ENCODE data around the gene DERA. TPM values are rescaled to one million over a fixed set of nuclear protein-coding genes. Genes with fewer than 3 reads are reported as not detected.
"Not testable (repeated sequence)": the region's sequence is repeated elsewhere in the genome, so short reads cannot be mapped to it uniquely, and the experiment has no call there.

Gene DERA
- total RNA-seq, 1 donor from 2014 or later: 20.4 TPM

DNA sequence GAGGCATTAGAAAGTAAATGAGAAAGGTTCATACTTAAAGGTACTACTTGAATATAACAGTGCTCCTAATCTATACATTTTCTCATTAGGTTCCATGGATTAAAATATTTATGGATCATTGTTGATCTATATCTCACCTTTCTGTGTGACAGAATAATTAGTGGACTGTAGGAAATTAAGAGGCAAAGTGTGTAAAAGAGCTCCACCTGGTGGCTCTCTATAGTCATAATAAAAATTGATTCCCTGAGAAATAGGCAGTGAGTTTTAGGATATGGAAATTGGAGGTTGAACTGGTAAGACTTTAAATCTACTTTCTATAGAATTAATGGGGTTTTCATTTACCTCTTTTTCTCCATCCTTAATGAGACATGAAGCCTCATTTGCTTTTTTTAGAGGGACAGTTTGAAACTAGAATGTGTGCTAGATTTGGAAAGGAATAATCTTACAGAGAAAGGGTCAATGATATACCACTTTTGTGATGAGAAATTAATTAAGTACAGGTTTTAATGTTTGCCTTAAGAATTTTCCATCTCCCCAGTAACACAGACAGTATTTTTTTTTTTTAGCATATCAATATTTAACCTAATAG, 11.8 kb upstream of the DERA start:
- intact Hi-C loops (cut with micrococcal nuclease): loop anchor here (1.0 to 5.0 kb wide), 3 partner anchors 17 to 309 kb away; partner anchors contain the start of genes EPS8 and STRAP

DNA sequence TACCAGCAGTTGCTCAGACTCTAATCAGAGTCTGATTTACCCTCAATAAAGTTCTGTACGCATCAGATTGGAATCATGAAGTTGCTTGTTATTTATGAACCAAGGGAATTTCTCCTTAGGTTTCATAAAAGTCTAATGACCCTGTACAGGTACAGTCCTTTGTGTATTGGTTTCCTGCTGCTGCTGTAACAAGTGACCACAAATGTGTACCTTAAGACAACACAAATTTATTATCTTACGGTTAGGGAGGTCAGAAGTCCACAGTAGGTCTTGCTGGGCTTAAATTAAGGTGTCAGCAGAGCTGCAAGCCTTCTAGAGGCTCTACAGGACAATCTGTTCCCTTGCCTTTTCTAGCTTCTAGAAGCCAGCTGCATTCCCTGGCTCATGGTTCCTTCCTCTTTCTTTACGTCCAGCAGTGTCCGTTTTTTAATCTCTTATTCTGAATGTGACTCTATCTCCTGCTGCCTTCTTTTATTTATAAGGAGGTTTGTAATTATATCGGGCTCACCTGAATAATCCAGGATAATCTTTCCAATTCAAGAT, 6.7 kb upstream of the DERA start:
- intact Hi-C loops (cut with micrococcal nuclease): no loop called here

DNA sequence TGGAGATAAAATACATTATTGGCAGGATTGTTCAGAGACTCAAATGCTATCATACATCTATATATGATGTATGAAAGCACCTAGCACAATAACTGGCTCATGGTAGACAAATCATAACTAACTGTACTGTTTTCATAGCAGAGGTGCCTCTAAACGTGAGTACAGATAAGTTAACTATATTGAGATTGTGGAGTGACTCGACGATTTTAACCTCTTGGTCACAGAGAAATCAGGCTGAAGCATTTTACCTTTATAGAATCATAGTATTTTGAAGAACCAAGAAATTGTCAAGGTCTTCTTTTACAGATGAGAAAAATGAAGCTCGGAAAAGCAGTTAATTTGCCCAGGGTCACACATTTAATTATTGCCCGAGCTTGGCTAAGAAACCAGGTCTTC, 666 bp upstream of the DERA start:
- intact Hi-C loops (cut with micrococcal nuclease): no loop called here

DNA sequence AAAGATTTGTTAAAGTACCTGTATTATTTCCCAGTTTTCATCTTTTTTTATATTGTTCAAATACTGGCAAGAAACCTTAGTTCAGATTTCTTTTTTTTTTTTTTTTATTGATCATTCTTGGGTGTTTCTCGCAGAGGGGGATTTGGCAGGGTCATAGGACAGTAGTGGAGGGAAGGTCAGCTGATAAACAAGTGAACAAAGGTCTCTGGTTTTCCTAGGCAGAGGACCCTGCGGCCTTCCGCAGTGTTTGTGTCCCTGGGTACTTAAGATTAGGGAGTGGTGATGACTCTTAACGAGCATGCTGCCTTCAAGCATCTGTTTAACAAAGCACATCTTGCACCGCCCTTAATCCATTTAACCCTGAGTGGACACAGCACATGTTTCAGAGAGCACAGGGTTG, 799 bp downstream of the DERA start:
- intact Hi-C loops (cut with micrococcal nuclease): loop anchor here (1.0 kb wide), 1 partner anchor 30 kb away; the partner anchor contains the start of gene STRAP

- intact Hi-C loops (cut with micrococcal nuclease): not testable (repeated sequence)
These were observed 3.0 kb downstream of the DERA start for GRCh38 chr12:15914131-15914530.

DNA sequence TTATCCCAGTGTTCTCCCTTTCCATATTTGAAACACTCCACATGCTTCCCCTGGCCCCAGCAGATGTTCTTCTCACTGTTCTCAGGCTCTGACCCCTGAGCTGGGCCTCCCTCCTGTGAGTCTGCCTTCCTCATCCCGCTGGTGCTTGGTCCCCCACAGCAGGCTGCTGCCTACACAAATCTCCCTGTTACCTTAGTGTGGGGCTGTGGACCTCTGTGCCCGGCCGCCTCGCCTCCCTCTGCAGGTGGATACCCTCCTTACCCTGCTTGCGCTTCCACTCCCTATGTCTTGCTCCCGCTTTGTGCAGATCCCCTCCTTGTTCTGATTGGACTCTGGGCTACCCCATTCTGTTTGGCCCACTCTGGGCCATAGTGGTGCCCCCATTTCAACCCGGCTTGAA, 6.9 kb downstream of the DERA start:
- intact Hi-C loops (cut with micrococcal nuclease): no loop called here

- intact Hi-C loops (cut with micrococcal nuclease): no loop called here
These were observed 8.3 kb downstream of the DERA start for GRCh38 chr12:15919418-15919817.

GRCh38 chr12:15924956-15925355, 13.8 kb downstream of the DERA start:
- intact Hi-C loops (cut with micrococcal nuclease): no loop called here

GRCh38 chr12:15928346-15928745, 17.2 kb downstream of the DERA start:
- intact Hi-C loops (cut with micrococcal nuclease): no loop called here

- intact Hi-C loops (cut with micrococcal nuclease): no loop called here
These were observed 17.9 kb downstream of the DERA start for GRCh38 chr12:15928870-15929571.

- intact Hi-C loops (cut with micrococcal nuclease): no loop called here
These were observed 20.5 kb downstream of the DERA start for GRCh38 chr12:15931590-15932053.

- intact Hi-C loops (cut with micrococcal nuclease): no loop called here
These were observed 21.2 kb downstream of the DERA start for GRCh38 chr12:15932327-15932726.

DNA sequence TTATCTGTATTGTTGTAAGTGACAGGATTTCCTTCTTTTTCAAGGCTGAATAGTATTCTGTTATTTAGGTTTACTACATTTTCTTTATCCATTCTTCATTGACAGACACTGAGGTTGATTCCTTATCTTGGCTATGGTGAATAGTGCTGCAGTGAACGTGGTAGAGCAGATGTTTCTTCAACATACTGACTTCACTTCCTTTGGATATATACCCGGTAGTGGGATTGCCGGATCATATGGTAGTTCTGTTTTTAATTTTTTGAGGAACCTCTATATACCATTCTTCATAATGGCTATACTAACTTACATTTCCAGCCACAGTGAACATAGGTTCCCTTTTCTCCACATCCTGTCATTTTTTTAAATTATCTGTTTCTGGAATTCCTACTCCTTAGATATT, 21.8 kb downstream of the DERA start:
- intact Hi-C loops (cut with micrococcal nuclease): no loop called here

DNA sequence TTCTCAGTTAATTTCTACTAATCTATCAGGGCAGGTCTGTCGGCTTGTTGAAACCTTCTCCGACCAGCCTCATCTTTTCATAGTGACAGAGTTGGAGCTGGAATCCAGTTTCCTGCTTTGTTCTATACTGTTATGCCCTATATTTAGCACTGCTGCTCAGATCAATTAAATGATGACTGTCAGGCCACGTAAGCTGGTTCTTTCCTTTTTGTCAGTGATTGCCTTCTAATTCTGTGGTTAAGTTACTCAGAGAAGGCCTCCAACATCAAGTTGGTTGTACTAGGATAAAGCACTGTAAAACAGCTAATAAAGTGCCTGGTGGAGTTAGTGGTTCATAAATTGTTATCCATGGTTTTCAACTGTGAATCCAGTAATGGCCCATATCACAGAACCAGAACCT, 22.6 kb downstream of the DERA start:
- intact Hi-C loops (cut with micrococcal nuclease): no loop called here

GRCh38 chr12:15936751-15937150, 25.6 kb downstream of the DERA start:
- intact Hi-C loops (cut with micrococcal nuclease): no loop called here

- intact Hi-C loops (cut with micrococcal nuclease): no loop called here
These were observed 26.8 kb downstream of the DERA start for GRCh38 chr12:15937902-15938301.

DNA sequence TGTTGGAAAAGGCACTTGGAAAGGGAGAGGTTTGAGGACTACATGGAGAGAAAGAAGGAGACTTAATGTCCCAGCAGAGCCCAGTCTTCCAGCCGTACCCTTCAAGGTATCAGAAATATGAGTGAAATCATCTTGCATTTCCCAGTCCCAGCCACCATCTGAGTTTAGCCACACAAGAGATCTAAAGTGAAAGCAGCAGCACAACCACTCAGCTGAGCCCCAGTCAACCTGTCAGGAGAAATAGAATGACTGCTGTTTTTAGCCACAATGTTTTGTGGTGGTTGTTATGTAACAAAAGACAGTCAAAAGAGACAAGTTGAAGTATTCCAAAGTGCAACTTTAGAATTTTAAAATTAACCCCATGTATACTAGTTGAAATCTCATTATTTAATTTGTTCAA, 28.0 kb downstream of the DERA start:
- intact Hi-C loops (cut with micrococcal nuclease): no loop called here

DNA sequence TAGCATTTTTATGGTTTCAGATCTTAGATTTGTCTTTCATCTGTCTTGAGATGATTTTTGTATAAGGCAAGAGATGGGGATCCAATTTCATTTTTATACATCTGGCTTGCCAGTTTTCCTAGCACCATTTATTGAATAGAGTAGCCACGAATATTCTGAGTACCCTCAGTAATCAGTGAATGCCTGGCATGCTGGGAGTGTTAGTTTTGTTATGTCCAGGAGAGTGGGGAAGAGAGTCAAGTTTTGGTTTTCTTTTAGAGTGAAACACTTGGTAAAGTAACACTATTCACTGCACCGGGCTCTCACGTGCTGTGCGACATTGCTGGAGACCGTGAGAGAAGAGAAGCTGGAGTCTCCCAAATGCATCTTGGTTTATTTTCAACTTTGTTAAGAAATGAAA, 31.3 kb downstream of the DERA start:
- intact Hi-C loops (cut with micrococcal nuclease): no loop called here

GRCh38 chr12:15943519-15943918, 32.4 kb downstream of the DERA start:
- intact Hi-C loops (cut with micrococcal nuclease): not testable (repeated sequence)

DNA sequence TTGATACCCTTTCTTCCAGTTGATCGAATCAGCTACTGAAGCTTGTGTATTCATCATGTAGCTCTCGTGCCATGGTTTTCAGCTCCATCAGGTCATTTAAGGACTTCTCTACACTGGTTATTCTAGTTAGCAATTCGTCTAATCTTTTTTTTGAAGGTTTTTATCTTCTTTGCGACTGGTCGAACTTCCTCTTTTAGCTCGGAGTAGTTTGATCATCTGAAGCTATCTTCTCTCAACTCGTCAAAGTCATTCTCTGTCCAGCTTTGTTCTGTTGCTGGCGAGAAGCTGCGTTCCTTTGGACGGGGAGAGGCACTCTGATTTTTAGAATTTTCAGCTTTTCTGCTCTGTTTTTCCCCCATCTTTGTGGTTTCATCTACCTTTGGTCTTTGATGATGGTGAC, 37.3 kb downstream of the DERA start:
- intact Hi-C loops (cut with micrococcal nuclease): not testable (repeated sequence)

- intact Hi-C loops (cut with micrococcal nuclease): no loop called here
These were observed 44.1 kb downstream of the DERA start for GRCh38 chr12:15955281-15955680.

DNA sequence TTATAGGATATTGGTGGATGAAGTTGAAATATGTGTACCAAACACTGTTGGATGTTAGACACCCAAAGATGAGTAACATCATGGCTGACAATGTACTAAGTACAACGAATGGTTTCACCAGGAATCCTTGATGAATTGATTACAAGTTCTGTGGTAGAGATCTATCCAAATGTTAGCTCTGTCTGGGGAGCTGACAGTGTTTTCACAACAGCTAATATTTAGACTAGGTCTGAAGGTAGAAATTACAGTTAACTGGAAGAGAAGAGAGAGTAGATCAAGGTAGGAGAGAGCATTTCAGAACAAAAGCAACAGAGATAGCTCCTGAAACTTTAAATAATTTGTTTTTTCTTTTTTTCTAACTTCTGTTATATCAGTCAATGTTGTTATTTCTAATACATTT, 44.9 kb downstream of the DERA start:
- intact Hi-C loops (cut with micrococcal nuclease): no loop called here

Data from T-helper 2 cell treated with Interferon-gamma antibody and Interleukin-4, amounts not matched to agents 100 ng/mL and 5 ng/mL, for 36 hours (primary cell).